Trophoblast cell (in vitro differentiated cells and primary cell): ENCODE data around the gene EBF3.
A peak's percentile ranks its signal among the peaks of the same experiment; 100 is the strongest.

Experiments used
- DNase-seq, 2 donors: peaks; one replicate each; pipeline ENCODE4 v3.0.0-alpha.2; 2016
- H2AFZ ChIP-seq: 2 replicates; pipeline ENCODE4 v1.6.1; 2013; ENCODE audit warnings: low read length, moderate library complexity, mild to moderate bottlenecking; ENCODE audit not compliant: insufficient read depth, poor library complexity
- H2AK5ac ChIP-seq: 2 replicates; pipeline ENCODE4 v1.6.1; 2013; ENCODE audit warnings: mild to moderate bottlenecking, low read length
- H2BK120ac ChIP-seq: 2 replicates; pipeline ENCODE4 v1.6.1; 2013; ENCODE audit warnings: low read length, mild to moderate bottlenecking, moderate library complexity; ENCODE audit not compliant: insufficient read depth, poor library complexity
- H2BK12ac ChIP-seq: 2 replicates; pipeline ENCODE4 v1.6.1; 2013; ENCODE audit warnings: mild to moderate bottlenecking, low read length, moderate library complexity
- H2BK5ac ChIP-seq: 2 replicates; pipeline ENCODE4 v1.6.1; 2013; ENCODE audit warnings: low read length, low read depth, moderate library complexity, mild to moderate bottlenecking; ENCODE audit not compliant: poor library complexity
- H3K14ac ChIP-seq: 2 replicates; pipeline ENCODE4 v1.6.1; 2013; ENCODE audit warnings: mild to moderate bottlenecking, low read length
- H3K18ac ChIP-seq: 2 replicates; pipeline ENCODE4 v1.6.1; 2013; ENCODE audit warnings: mild to moderate bottlenecking, low read length
- H3K23ac ChIP-seq: 2 replicates; pipeline ENCODE4 v1.6.1; 2013; ENCODE audit warnings: low read length
- H3K27ac ChIP-seq: 2 replicates; pipeline ENCODE4 v1.5.1; 2013; ENCODE audit warnings: low read depth, mild to moderate bottlenecking, inconsistent platforms, low read length, moderate library complexity
- H3K27me3 ChIP-seq: 2 replicates; pipeline ENCODE4 v1.6.1; 2013; ENCODE audit warnings: inconsistent platforms, mild to moderate bottlenecking, low read length, moderate library complexity; ENCODE audit not compliant: insufficient read depth
- H3K36me3 ChIP-seq, 2 experiments: 1 replicate in 1 of 2; 2 replicates in 1 of 2; pipeline ENCODE4 v1.6.1; 2013; ENCODE audit warnings: low read length in 2 of 2, mild to moderate bottlenecking in 2 of 2, moderate library complexity in 1 of 2; ENCODE audit not compliant: insufficient read depth in 2 of 2, control insufficient read depth in 1 of 2
- H3K4ac ChIP-seq: 2 replicates; pipeline ENCODE4 v1.6.1; 2013; ENCODE audit warnings: low read depth, mild to moderate bottlenecking, low read length, moderate library complexity
- H3K4me1 ChIP-seq, 2 experiments: 1 replicate in 1 of 2; 2 replicates in 1 of 2; pipeline ENCODE4 v1.6.1; 2013; ENCODE audit warnings: low read length in 2 of 2, mild to moderate bottlenecking in 2 of 2, moderate library complexity in 1 of 2; ENCODE audit not compliant: insufficient read depth in 2 of 2, control insufficient read depth in 1 of 2
- H3K4me2 ChIP-seq: 2 replicates; pipeline ENCODE4 v1.6.1; 2013; ENCODE audit warnings: inconsistent platforms, mild to moderate bottlenecking, low read length, moderate library complexity
- H3K4me3 ChIP-seq: 2 replicates; pipeline ENCODE4 v1.5.1; 2013; ENCODE audit warnings: mild to moderate bottlenecking, low read depth, low read length, inconsistent platforms
- H3K79me1 ChIP-seq: one replicate; pipeline ENCODE4 v1.6.1; 2013; ENCODE audit warnings: low read length
- H3K79me2 ChIP-seq: 2 replicates; pipeline ENCODE4 v1.6.1; 2013; ENCODE audit warnings: low read length, mild to moderate bottlenecking; ENCODE audit not compliant: control insufficient read depth, insufficient read depth, poor library complexity
- H3K9ac ChIP-seq: 2 replicates; pipeline ENCODE4 v1.6.1; 2013; ENCODE audit warnings: mild to moderate bottlenecking, low read length
- H3K9me3 ChIP-seq: 2 replicates; pipeline ENCODE4 v1.6.1; 2013; ENCODE audit warnings: low read depth, mild to moderate bottlenecking, control low read depth, inconsistent platforms, low read length; ENCODE audit not compliant: insufficient read depth
- H4K12ac ChIP-seq: 2 replicates; pipeline ENCODE4 v1.6.1; 2013; ENCODE audit warnings: low read depth, mild to moderate bottlenecking, low read length, moderate library complexity
- H4K8ac ChIP-seq: 2 replicates; pipeline ENCODE4 v1.6.1; 2013; ENCODE audit warnings: low read depth, mild to moderate bottlenecking, low read length, moderate library complexity
- H4K91ac ChIP-seq: one replicate; pipeline ENCODE4 v1.6.1; 2013; ENCODE audit warnings: low read depth, mild to moderate bottlenecking, low read length, moderate library complexity
- WGBS: extraction: QIAGEN DNeasy Blood & Tissue Kit; methylation state at CpG from one replicate; pipeline ENCODE4 v1.1.7; 2013; ENCODE audit warnings: missing lambda C conversion rate; ENCODE audit not compliant: insufficient read length, insufficient coverage; ENCODE audit errors: extremely low coverage; 5-methylcytosine and 5-hydroxymethylcytosine counted together

The EBF3 gene

DNA sequence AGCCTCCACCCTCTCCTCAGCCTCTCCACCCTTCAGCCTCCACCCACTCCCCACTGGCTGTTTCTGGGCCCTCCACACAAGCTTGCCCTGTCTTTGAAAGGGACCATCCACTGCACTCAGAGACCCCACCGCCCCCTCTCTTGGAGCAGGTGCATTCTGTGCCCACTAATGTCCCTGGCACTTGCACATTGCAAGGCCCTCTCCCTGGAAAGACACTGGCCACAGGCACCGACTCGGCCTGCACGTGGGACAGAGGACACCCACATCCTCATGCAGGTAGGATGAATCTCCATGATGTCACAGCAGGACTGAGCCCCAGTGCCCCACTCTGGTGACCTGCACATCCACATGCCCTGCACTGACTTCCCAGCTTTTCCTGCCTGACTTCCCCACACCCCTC lies 36.8 kb upstream of the EBF3 start:
- no peak overlapping the region for H3K27ac ChIP-seq
- peaks cover 6% of the 10 kb centered on the region for H3K9me3 ChIP-seq
- no peak overlapping the region for H3K23ac ChIP-seq
- no peak overlapping the region for H3K18ac ChIP-seq
- H4K91ac ChIP-seq = no peak overlapping the region
- DNase-seq = no peak
- H3K9ac ChIP-seq = no peak overlapping the region
- no peak overlapping the region for H4K12ac ChIP-seq
- no peak overlapping the region for H2BK120ac ChIP-seq
- WGBS = no CpG with 5 or more reads among the region's 4 CpGs
- no peak overlapping the region for H3K4me2 ChIP-seq
- H3K4ac ChIP-seq = no peak overlapping the region
- no peaks in the 10 kb centered on the region for H3K79me1 ChIP-seq
- no peak overlapping the region for H4K8ac ChIP-seq
- no peak overlapping the region for H2BK12ac ChIP-seq
- no peaks in the 10 kb centered on the region for H3K79me2 ChIP-seq
- no peak overlapping the region for H2AK5ac ChIP-seq
- H3K4me1 ChIP-seq = no peaks in the 10 kb centered on the region
- no peak overlapping the region for H2BK5ac ChIP-seq
- H3K4me3 ChIP-seq = no peak overlapping the region
- no peaks in the 10 kb centered on the region for H3K27me3 ChIP-seq
- H2AFZ ChIP-seq = no peak overlapping the region
- no peaks in the 10 kb centered on the region for H3K36me3 ChIP-seq
- H3K14ac ChIP-seq = no peak overlapping the region

DNA sequence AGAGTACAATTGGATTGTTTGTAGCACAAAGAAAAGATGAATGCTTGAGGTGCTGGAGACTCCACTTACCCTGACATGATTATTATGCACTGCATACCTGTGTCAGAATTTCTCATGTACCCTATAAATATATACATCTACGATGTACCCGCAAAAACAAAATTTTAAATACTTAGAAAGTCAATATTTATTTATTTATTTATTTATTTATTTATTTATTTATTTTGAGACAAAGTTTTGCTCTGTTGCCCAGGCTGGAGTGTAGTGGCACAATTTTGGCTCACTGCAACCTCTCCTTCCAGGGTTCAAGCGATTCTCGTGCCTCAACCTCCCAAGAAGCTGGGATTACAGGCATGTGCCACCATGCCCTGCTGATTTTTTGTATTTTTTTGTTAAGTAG lies 35.1 kb upstream of the EBF3 start:
- Histone ChIP-seq H3K4me2 (no peak overlapping the region), H2BK120ac (no peak overlapping the region), H4K12ac (no peak overlapping the region), H3K4ac (no peak overlapping the region), H3K79me1 (no peaks in the 10 kb centered on the region), H3K27me3 (no peaks in the 10 kb centered on the region), H3K18ac (no peak overlapping the region), H3K4me3 (no peak overlapping the region), H3K23ac (no peak overlapping the region), H4K8ac (no peak overlapping the region), H3K9ac (no peak overlapping the region), H2BK12ac (no peak overlapping the region), H2AK5ac (no peak overlapping the region), H3K79me2 (no peaks in the 10 kb centered on the region), H2AFZ (no peak overlapping the region), H3K4me1 (no peaks in the 10 kb centered on the region), H3K36me3 (no peaks in the 10 kb centered on the region), H3K9me3 (peaks cover 6% of the 10 kb centered on the region), H3K14ac (no peak overlapping the region), H2BK5ac (no peak overlapping the region), H4K91ac (no peak overlapping the region), H3K27ac (no peak overlapping the region)
- DNase-seq = no peak
- WGBS = no CpG with 5 or more reads among the region's 4 CpGs

DNA sequence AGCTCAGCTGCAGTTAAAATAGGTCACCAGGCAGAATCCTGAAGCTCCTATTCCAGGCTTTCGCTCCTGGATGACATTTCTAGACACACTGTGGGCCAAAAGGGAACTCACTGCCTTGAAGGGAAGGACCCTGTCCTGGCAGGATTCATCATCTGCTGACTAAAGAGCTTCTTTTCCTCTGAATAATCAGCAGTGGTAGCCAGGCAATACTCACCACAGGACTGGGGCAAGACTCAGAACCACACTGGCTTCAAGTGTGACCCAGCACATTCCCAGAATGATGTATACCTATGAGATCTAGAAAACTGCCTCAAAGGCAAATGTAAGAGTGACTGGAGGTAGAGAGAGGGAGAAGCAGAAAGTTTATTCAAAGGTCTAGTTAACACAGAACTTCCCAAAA lies 29.5 kb upstream of the EBF3 start:
- Histone ChIP-seq H3K79me1 (no peaks in the 10 kb centered on the region), H2AFZ (no peak overlapping the region), H3K18ac (no peak overlapping the region), H3K4me2 (no peak overlapping the region), H3K9ac (no peak overlapping the region), H3K4me3 (no peak overlapping the region), H3K4me1 (peaks cover 0 to 3% of the 10 kb centered on the region in 2 experiments), H2AK5ac (no peak overlapping the region), H4K8ac (no peak overlapping the region), H2BK12ac (no peak overlapping the region), H3K4ac (no peak overlapping the region), H4K12ac (no peak overlapping the region), H4K91ac (no peak overlapping the region), H3K27ac (no peak overlapping the region), H3K79me2 (no peaks in the 10 kb centered on the region), H3K14ac (no peak overlapping the region), H3K23ac (no peak overlapping the region), H3K9me3 (no peaks in the 10 kb centered on the region), H2BK5ac (no peak overlapping the region), H3K27me3 (no peaks in the 10 kb centered on the region), H2BK120ac (no peak overlapping the region), H3K36me3 (no peaks in the 10 kb centered on the region)
- no CpG with 5 or more reads among the region's 1 CpG for WGBS
- peak; percentile 40 to 56 for DNase-seq

DNA sequence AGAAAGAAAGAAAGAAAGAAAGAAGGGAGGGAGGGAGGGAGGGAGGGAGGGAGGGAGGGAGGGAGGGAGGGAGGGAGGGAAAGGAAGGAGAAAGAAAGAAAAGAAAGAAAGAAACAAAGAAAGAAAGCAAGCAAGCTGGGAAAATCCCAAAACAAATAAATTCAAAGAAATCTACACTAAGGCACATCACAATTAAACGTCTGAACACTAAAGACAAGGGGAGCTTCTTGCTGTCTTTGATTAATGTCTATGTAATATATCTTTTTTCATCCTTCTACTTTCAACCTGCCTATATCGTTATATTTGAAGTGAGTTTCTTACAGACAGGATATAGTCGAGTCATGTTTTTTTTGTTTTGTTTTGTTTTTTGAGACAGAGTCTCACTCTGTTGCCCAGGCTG lies 28.3 kb upstream of the EBF3 start:
- Histone ChIP-seq H3K27me3 (no peaks in the 10 kb centered on the region), H3K4me2 (no peak overlapping the region), H3K9me3 (no peaks in the 10 kb centered on the region), H3K14ac (no peak overlapping the region), H3K4me1 (peaks cover 0 to 3% of the 10 kb centered on the region in 2 experiments), H3K23ac (no peak overlapping the region), H2AK5ac (no peak overlapping the region), H2AFZ (no peak overlapping the region), H4K91ac (no peak overlapping the region), H2BK5ac (no peak overlapping the region), H3K79me2 (no peaks in the 10 kb centered on the region), H2BK120ac (no peak overlapping the region), H3K27ac (no peak overlapping the region), H3K4ac (no peak overlapping the region), H3K4me3 (no peak overlapping the region), H2BK12ac (no peak overlapping the region), H3K36me3 (no peaks in the 10 kb centered on the region), H4K8ac (no peak overlapping the region), H3K79me1 (no peaks in the 10 kb centered on the region), H3K18ac (no peak overlapping the region), H3K9ac (no peak overlapping the region), H4K12ac (no peak overlapping the region)
- whole genome bisulfite sequencing = no CpG with 5 or more reads among the region's 3 CpGs
- no peak for DNase-seq
